DOHH2 (cell line): ENCODE measurements around the gene METTL1.

Experiments used
- EZH2phosphoT487 ChIP-seq: fragments of 200-600 bp; sonication (generic); IDR thresholded peaks from 2 replicates; pipeline ENCODE4 v1.6.1; 2017; ENCODE audit warnings: borderline replicate concordance, mild to moderate bottlenecking, antibody characterized with exemption, low read length, moderate library complexity, mixed read lengths
- TF ChIP-seq, protein P1 (sequence below): fragments of 200-600 bp; sonication (generic); IDR thresholded peaks from one replicate; pipeline ENCODE4 v1.5.1; 2014; ENCODE audit warnings: antibody characterized with exemption, mild to moderate bottlenecking, low read depth, low read length; ENCODE audit not compliant: poor library complexity, severe bottlenecking

- TF ChIP-seq, protein P1, sequence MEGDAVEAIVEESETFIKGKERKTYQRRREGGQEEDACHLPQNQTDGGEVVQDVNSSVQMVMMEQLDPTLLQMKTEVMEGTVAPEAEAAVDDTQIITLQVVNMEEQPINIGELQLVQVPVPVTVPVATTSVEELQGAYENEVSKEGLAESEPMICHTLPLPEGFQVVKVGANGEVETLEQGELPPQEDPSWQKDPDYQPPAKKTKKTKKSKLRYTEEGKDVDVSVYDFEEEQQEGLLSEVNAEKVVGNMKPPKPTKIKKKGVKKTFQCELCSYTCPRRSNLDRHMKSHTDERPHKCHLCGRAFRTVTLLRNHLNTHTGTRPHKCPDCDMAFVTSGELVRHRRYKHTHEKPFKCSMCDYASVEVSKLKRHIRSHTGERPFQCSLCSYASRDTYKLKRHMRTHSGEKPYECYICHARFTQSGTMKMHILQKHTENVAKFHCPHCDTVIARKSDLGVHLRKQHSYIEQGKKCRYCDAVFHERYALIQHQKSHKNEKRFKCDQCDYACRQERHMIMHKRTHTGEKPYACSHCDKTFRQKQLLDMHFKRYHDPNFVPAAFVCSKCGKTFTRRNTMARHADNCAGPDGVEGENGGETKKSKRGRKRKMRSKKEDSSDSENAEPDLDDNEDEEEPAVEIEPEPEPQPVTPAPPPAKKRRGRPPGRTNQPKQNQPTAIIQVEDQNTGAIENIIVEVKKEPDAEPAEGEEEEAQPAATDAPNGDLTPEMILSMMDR: no peak
- no peak for TF ChIP-seq EZH2phosphoT487
These were observed 51.0 kb downstream of the METTL1 start for GRCh38 chr12:57720606-57721595.
